ENCODE data around the gene RPS2. TPM values are rescaled to one million over a fixed set of nuclear protein-coding genes. Genes with fewer than 3 reads are reported as not detected.

Gene RPS2
- total RNA-seq, 1 experiment from 2014 or later = 3,874 TPM

GRCh38 chr16:1949507-1949906 lies 15.1 kb downstream of the RPS2 start:
- Histone ChIP-seq H3K4me2 (ENCODE audit: insufficient read depth, insufficient read length, low read length) (no peak overlapping the region), H4K20me1 (ENCODE audit: control insufficient read depth, insufficient read depth, insufficient read length) (no peaks in the 10 kb centered on the region), H3K4me1 (ENCODE audit: insufficient read depth, low read length) (no peaks in the 10 kb centered on the region), H3K27ac (ENCODE audit: insufficient read length, low read depth, low read length) (no peak overlapping the region), H3K9me3 (ENCODE audit: control insufficient read depth, low read depth, low read length) (no peaks in the 10 kb centered on the region), H4K8ac (replicated peaks; ENCODE audit: insufficient read length, low read depth, low read length) (no peak overlapping the region), H3K9ac (ENCODE audit: extremely low read depth, insufficient read length, low read length) (no peak overlapping the region), H3K14ac (ENCODE audit: insufficient read depth, low read length) (no peak overlapping the region), H4K91ac (ENCODE audit: insufficient read length, low read depth, low read length) (no peak overlapping the region), H3T11ph (ENCODE audit: low read length) (no peak overlapping the region), H3K23me2 (ENCODE audit: insufficient read length, low read depth, low read length, poor library complexity, severe bottlenecking) (no peaks in the 10 kb centered on the region), H3K79me1 (ENCODE audit: insufficient read depth, low read depth, low read length, poor library complexity, severe bottlenecking) (no peaks in the 10 kb centered on the region), H2BK120ac (ENCODE audit: low read depth, low read length, poor library complexity, severe bottlenecking) (no peak overlapping the region), H3K18ac (ENCODE audit: insufficient read length, low read depth, low read length) (no peak overlapping the region), H3K4ac (ENCODE audit: low read depth, low read length) (no peak overlapping the region), H2BK5ac (ENCODE audit: insufficient read length, low read length) (no peak overlapping the region), H2AFZ (ENCODE audit: low read length) (no peak overlapping the region), H3K23ac (ENCODE audit: insufficient read length, low read depth, low read length) (no peak overlapping the region), H4K5ac (ENCODE audit: insufficient read length, low read depth, low read length) (no peak overlapping the region), H2BK15ac (ENCODE audit: low read depth, low read length) (no peak overlapping the region), H3K79me2 (ENCODE audit: insufficient read depth, low read length) (no peaks in the 10 kb centered on the region), H2BK12ac (ENCODE audit: insufficient read length, low read depth, low read length) (no peak overlapping the region), H3K56ac (ENCODE audit: insufficient read length, low read depth, low read length) (no peak overlapping the region), H3K27me3 (ENCODE audit: insufficient read depth, low read length) (no peaks in the 10 kb centered on the region), H2AK5ac (ENCODE audit: insufficient read length, low read length) (no peak overlapping the region), H2BK20ac (ENCODE audit: low read depth, low read length, poor library complexity, severe bottlenecking) (no peak overlapping the region)
- no peak for TF ChIP-seq CTCF (conservative IDR thresholded peaks at IDR 0.05)
- Mint-ChIP-seq H3K4me1 (peaks cover 6 to 10% of the 10 kb centered on the region in 2 experiments; a peak in 3 of 4 replicates), H3K4me3 (no peak overlapping the region), H3K27me3 (ENCODE audit: low read depth) (peaks cover 1% of the 10 kb centered on the region; the same call in 1 of the 2 replicates), H3K27ac (no peak overlapping the region), H3K9me3 (peaks cover 0 to 3% of the 10 kb centered on the region in 2 experiments; a peak in 2 of 5 replicates), H3K36me3 (ENCODE audit: insufficient read depth in 1 of 3, low read depth in 3 of 3) (no peaks in the 10 kb centered on the region; a peak in 1 of 7 replicates)
- DNase-seq = no peak
- WGBS (ENCODE audit: extremely low coverage, insufficient read length, low lambda C conversion rate) = no CpG with 5 or more reads among the region's 11 CpGs

All from H9 (cell line).